ENCODE data around the gene LIX1L.

- TF ChIP-seq POLR2A (IDR thresholded peaks at IDR 0.05; ENCODE audit: borderline replicate concordance, extremely low read depth, insufficient read depth, insufficient read length) (no peak), ZBTB33 (IDR thresholded peaks at IDR 0.05; ENCODE audit: extremely low read depth, insufficient replicate concordance, low read length) (no peak), CTCF (IDR thresholded peaks at IDR 0.05 in 2 of 3, conservative IDR thresholded peaks at IDR 0.05 in 1 of 3; ENCODE audit: borderline replicate concordance in 1 of 3, insufficient read depth in 1 of 3, low read depth in 2 of 3, low read length in 2 of 3) (no peak), REST (IDR thresholded peaks at IDR 0.05; ENCODE audit: low read depth) (no peak)
Measured at GRCh38 chr1:145980457-145980994, 22.7 kb upstream of the LIX1L start.

Measured in HCT116 (cell line).